DOHH2 (cell line): ENCODE data around the gene POR.

Experiments
- EZH2phosphoT487 ChIP-seq: fragments of 200-600 bp; sonication (generic); IDR thresholded peaks from 2 replicates; pipeline ENCODE4 v1.6.1; 2017; ENCODE audit warnings: borderline replicate concordance, mild to moderate bottlenecking, antibody characterized with exemption, low read length, moderate library complexity, mixed read lengths
- TF ChIP-seq, protein P1 (sequence below): fragments of 200-600 bp; sonication (generic); IDR thresholded peaks from one replicate; pipeline ENCODE4 v1.5.1; 2014; ENCODE audit warnings: antibody characterized with exemption, mild to moderate bottlenecking, low read depth, low read length; ENCODE audit not compliant: poor library complexity, severe bottlenecking

DNA sequence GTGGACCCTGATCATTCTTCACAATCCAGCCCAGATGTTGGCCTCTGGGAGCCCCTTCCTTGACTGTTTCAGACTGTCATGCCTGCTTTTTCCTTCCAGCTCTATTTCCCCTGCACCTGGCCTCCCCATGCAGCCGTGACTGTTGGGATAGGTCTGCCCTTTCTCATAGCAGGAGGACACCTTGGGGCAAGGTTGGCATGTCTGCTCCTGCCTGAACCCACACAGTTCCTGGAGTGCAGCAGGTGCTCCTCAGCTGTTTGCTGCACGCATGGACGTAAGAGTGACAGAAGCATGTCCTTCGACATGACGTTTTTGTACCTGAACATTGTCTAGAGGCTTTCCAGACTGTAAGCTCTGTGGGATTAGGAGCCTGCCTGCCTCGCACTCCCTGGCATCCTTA, 24.0 kb downstream of the POR start:
- TF ChIP-seq, protein P1, sequence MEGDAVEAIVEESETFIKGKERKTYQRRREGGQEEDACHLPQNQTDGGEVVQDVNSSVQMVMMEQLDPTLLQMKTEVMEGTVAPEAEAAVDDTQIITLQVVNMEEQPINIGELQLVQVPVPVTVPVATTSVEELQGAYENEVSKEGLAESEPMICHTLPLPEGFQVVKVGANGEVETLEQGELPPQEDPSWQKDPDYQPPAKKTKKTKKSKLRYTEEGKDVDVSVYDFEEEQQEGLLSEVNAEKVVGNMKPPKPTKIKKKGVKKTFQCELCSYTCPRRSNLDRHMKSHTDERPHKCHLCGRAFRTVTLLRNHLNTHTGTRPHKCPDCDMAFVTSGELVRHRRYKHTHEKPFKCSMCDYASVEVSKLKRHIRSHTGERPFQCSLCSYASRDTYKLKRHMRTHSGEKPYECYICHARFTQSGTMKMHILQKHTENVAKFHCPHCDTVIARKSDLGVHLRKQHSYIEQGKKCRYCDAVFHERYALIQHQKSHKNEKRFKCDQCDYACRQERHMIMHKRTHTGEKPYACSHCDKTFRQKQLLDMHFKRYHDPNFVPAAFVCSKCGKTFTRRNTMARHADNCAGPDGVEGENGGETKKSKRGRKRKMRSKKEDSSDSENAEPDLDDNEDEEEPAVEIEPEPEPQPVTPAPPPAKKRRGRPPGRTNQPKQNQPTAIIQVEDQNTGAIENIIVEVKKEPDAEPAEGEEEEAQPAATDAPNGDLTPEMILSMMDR = no peak
- no peak for TF ChIP-seq EZH2phosphoT487
